Activated naive CD8-positive, alpha-beta T cell (primary cell): Measurements from ENCODE around the gene EPB41.
"Not testable (repeated sequence)": the region's sequence is repeated elsewhere in the genome, so short reads cannot be mapped to it uniquely, and the experiment has no call there.

ENCODE experiments used
- H3K27ac Mint-ChIP-seq: one replicate; pipeline ENCODE4 v1.8.0; 2021; ENCODE audit warnings: mixed read lengths
- H3K27me3 Mint-ChIP-seq: one replicate; pipeline ENCODE4 v1.8.0; 2021; ENCODE audit warnings: mixed read lengths
- H3K36me3 Mint-ChIP-seq: one replicate; pipeline ENCODE4 v1.8.0; 2021; ENCODE audit warnings: mixed read lengths
- H3K4me1 Mint-ChIP-seq: one replicate; pipeline ENCODE4 v1.8.0; 2021; ENCODE audit warnings: low read depth, mixed read lengths
- H3K4me3 Mint-ChIP-seq: one replicate; pipeline ENCODE4 v1.8.0; 2021; ENCODE audit warnings: mild to moderate bottlenecking, mixed read lengths
- H3K9me3 Mint-ChIP-seq: one replicate; pipeline ENCODE4 v1.8.0; 2021; ENCODE audit warnings: low read depth, mixed read lengths

EPB41 gene

GRCh38 chr1:29011775-29012174 is 97.4 kb downstream of the EPB41 start:
- no peak overlapping the region for H3K4me3 Mint-ChIP-seq
- no peaks in the 10 kb centered on the region for H3K9me3 Mint-ChIP-seq
- H3K27me3 Mint-ChIP-seq, result no peaks in the 10 kb centered on the region
- H3K36me3 Mint-ChIP-seq, result peaks cover 5% of the 10 kb centered on the region
- peaks cover 12% of the 10 kb centered on the region for H3K4me1 Mint-ChIP-seq
- H3K27ac Mint-ChIP-seq, result peak overlapping the region; percentile 51

DNA sequence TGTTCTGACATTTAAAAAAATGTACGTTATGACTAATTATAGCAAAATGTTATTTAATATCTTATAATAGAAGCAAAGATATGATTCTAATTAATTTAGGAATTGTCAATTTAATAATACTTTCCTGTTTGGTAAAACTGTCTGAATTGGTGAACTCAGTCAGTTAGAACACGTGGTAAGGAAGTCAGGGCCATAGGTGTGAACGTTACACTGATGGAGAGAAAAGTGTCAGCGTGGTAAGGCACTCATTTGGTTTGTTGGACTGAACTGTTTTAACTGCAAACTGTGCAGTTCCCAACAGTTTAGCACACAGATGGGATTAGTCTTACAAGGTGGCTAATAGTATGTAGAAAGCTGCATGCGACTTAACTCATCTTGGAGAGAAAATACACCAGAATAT is 102.9 kb downstream of the EPB41 start:
- Mint-ChIP-seq H3K27ac (no peak overlapping the region), H3K4me1 (peaks cover 1% of the 10 kb centered on the region), H3K36me3 (peaks cover 3% of the 10 kb centered on the region), H3K4me3 (no peak overlapping the region), H3K9me3 (no peaks in the 10 kb centered on the region), H3K27me3 (no peaks in the 10 kb centered on the region)

DNA sequence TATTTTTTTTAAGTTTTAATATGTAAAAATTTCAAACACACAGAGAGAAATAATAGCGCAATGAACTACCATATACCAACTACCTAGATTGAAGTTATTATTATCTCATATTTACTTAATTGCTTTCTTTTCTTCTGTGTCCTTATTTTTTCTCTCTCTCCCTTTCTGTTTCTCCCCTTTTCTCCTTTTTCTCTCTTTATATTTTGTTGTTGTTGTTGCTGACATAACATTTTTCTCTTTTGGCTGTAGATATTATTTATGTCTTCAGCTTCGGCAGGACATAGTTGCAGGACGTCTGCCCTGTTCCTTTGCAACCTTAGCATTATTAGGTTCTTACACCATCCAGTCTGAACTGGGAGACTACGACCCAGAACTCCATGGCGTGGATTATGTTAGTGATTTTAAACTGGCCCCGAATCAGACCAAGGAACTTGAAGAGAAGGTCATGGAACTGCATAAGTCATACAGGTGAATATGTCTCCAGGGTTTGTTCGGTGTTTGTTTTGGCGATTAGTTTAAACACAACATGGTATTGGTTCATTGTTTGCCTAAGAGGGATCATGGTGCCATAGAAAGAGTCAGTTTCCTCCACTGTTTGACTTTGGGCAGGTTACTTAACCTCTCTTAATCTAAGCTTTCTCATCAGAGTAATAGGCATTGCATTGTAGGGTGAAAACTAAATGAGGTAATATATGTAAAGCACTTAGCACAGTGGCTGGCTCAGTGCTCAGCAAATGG is 103.8 kb downstream of the EPB41 start:
- Mint-ChIP-seq H3K27ac (peak overlapping the region; percentile 55), H3K36me3 (peaks cover 3% of the 10 kb centered on the region), H3K27me3 (no peaks in the 10 kb centered on the region), H3K4me3 (no peak overlapping the region), H3K4me1 (peaks cover 1% of the 10 kb centered on the region), H3K9me3 (no peaks in the 10 kb centered on the region)

GRCh38 chr1:29022620-29023019 is 108.3 kb downstream of the EPB41 start:
- no peaks in the 10 kb centered on the region for H3K27me3 Mint-ChIP-seq

DNA sequence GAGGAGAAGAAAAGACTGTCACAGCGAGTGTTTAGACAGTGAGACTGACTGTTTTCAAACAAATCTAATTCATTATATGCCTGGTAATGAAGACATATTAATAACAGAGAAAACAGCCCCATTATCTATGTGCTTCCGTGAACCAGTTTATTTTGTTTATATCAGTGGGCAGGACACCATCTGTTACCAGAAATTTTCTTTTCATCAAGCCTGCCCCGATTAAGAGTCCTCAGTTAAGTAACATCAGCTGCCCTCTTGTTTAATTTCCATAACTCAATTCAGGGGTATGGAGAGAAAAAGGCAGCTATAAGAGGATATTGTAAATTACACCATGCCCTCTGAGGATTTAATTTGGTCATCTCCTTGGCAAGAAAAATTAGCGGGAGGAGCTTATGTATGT is 115.3 kb downstream of the EPB41 start:
- Mint-ChIP-seq H3K27me3 (no peaks in the 10 kb centered on the region), H3K4me3 (no peak overlapping the region), H3K36me3 (peaks cover 7% of the 10 kb centered on the region), H3K9me3 (no peaks in the 10 kb centered on the region), H3K4me1 (no peaks in the 10 kb centered on the region), H3K27ac (peak overlapping the region; percentile 22)

More at GRCh38 chr1:29022620-29023019, 108.3 kb downstream of the EPB41 start:
- no peak overlapping the region for H3K27ac Mint-ChIP-seq
- peaks cover 6% of the 10 kb centered on the region for H3K36me3 Mint-ChIP-seq
- H3K4me3 Mint-ChIP-seq, result no peak overlapping the region
- peaks cover 1% of the 10 kb centered on the region for H3K4me1 Mint-ChIP-seq
- H3K9me3 Mint-ChIP-seq, result no peaks in the 10 kb centered on the region

GRCh38 chr1:29032841-29033240 is 118.5 kb downstream of the EPB41 start:
- Mint-ChIP-seq H3K9me3 (no peaks in the 10 kb centered on the region), H3K4me1 (no peaks in the 10 kb centered on the region), H3K27ac (peak overlapping the region; percentile 23), H3K4me3 (no peak overlapping the region), H3K36me3 (peaks cover 7% of the 10 kb centered on the region), H3K27me3 (no peaks in the 10 kb centered on the region)

- Mint-ChIP-seq H3K4me3 (no peak overlapping the region), H3K4me1 (no peaks in the 10 kb centered on the region), H3K27me3 (no peaks in the 10 kb centered on the region), H3K9me3 (no peaks in the 10 kb centered on the region), H3K36me3 (peaks cover 7% of the 10 kb centered on the region), H3K27ac (no peak overlapping the region)
Measured at GRCh38 chr1:29033829-29034466, 119.6 kb downstream of the EPB41 start.

DNA sequence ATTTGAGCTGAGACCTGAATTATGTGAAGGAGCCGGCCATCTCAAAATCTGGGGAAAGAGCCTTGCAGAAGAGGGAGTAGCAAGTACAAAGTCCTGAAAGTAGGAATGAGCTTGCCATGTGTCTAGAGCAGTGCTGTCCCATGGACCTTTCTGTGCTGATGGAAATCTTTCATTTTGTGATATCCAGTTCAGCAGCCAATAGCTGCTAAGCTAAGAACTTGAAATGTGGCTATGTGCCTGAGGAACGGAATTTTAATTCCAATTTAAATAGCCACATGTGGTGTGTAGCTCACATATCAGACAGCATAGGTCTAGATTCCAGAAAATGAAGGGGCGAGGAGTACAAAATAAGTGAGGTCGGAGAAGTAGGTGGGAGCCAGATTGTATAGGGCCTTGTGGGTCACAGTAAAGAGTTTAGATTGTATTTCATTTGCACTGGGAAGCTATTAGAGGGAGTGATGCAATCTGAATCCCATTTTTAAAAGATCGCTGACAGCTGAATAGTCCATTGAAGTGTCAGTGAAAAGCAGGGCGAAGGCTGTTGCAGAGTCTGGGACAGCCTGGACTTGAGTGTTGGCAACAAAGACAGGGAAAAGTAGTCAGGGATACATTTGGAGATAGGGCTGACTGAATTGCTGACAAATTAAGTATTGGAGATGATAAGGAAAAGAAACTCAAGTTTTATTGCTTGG is 129.1 kb downstream of the EPB41 start:
- H3K9me3 Mint-ChIP-seq, result no peaks in the 10 kb centered on the region
- H3K27me3 Mint-ChIP-seq, result no peaks in the 10 kb centered on the region
- H3K4me3 Mint-ChIP-seq, result no peak overlapping the region
- peaks cover 17% of the 10 kb centered on the region for H3K36me3 Mint-ChIP-seq
- peak overlapping the region; percentile 95 for H3K27ac Mint-ChIP-seq
- H3K4me1 Mint-ChIP-seq, result peaks cover 20% of the 10 kb centered on the region

GRCh38 chr1:29044010-29044409 is 129.6 kb downstream of the EPB41 start:
- Mint-ChIP-seq H3K27ac (peak overlapping the region; percentile 95), H3K9me3 (no peaks in the 10 kb centered on the region), H3K36me3 (peaks cover 17% of the 10 kb centered on the region), H3K4me1 (peaks cover 20% of the 10 kb centered on the region), H3K27me3 (no peaks in the 10 kb centered on the region), H3K4me3 (no peak overlapping the region)

- H3K27ac Mint-ChIP-seq, H3K4me3 Mint-ChIP-seq, H3K27me3 Mint-ChIP-seq, H3K9me3 Mint-ChIP-seq: not testable (repeated sequence)
- peaks cover 18% of the 10 kb centered on the region for H3K4me1 Mint-ChIP-seq
- H3K36me3 Mint-ChIP-seq, result peaks cover 14% of the 10 kb centered on the region
Measured at GRCh38 chr1:29045663-29046062, 131.3 kb downstream of the EPB41 start.

GRCh38 chr1:29047142-29047541 is 132.8 kb downstream of the EPB41 start:
- no peaks in the 10 kb centered on the region for H3K27me3 Mint-ChIP-seq
- H3K4me1 Mint-ChIP-seq, result peaks cover 10% of the 10 kb centered on the region
- peaks cover 12% of the 10 kb centered on the region for H3K36me3 Mint-ChIP-seq
- H3K4me3 Mint-ChIP-seq, result no peak overlapping the region
- H3K27ac Mint-ChIP-seq, result peak overlapping the region; percentile 29
- H3K9me3 Mint-ChIP-seq, result no peaks in the 10 kb centered on the region

GRCh38 chr1:29050166-29050565 is 135.8 kb downstream of the EPB41 start:
- no peak overlapping the region for H3K4me3 Mint-ChIP-seq
- no peaks in the 10 kb centered on the region for H3K27me3 Mint-ChIP-seq
- peaks cover 4% of the 10 kb centered on the region for H3K4me1 Mint-ChIP-seq
- H3K9me3 Mint-ChIP-seq, result no peaks in the 10 kb centered on the region
- H3K36me3 Mint-ChIP-seq, result peaks cover 4% of the 10 kb centered on the region
- peak overlapping the region; percentile 61 for H3K27ac Mint-ChIP-seq

DNA sequence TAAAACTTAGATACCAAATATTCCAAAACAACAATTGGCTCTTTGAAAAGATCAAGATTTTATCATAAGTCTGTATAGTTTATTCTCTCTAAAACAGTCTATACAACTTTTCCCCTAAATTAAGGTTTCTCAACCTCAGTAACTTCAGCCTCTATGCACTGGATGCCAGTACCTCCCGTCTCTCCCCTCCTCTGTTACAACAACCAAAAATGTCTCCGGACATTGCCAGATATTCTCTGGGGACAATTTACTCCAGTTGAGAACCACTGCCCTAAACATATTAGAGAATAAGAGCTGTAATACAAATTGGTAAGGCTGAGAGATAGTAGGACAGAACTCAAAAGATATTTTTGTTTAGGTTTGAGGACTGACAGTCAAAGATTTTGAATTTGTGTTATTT is 137.7 kb downstream of the EPB41 start:
- H3K27ac Mint-ChIP-seq, result peak overlapping the region; percentile 18
- no peaks in the 10 kb centered on the region for H3K4me1 Mint-ChIP-seq
- peaks cover 2% of the 10 kb centered on the region for H3K36me3 Mint-ChIP-seq
- no peak overlapping the region for H3K4me3 Mint-ChIP-seq
- H3K27me3 Mint-ChIP-seq, result no peaks in the 10 kb centered on the region
- no peaks in the 10 kb centered on the region for H3K9me3 Mint-ChIP-seq

DNA sequence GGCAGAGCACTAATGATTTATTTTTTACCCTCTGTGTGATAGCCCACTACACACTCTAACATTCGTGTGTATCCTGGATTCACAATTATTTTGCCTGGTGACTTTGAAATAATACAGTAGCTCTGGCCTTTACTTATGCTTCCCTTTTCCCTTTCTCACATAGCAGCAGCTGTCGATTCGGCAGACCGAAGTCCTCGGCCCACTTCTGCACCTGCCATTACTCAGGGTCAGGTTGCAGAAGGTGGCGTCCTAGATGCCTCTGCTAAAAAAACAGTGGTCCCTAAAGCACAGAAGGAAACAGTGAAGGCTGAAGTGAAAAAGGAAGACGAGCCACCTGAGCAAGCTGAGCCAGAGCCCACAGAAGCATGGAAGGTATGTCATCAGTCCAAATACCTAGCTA is 138.6 kb downstream of the EPB41 start:
- no peak overlapping the region for H3K27ac Mint-ChIP-seq
- H3K9me3 Mint-ChIP-seq, result no peaks in the 10 kb centered on the region
- H3K36me3 Mint-ChIP-seq, result peaks cover 2% of the 10 kb centered on the region
- no peak overlapping the region for H3K4me3 Mint-ChIP-seq
- H3K4me1 Mint-ChIP-seq, result no peaks in the 10 kb centered on the region
- H3K27me3 Mint-ChIP-seq, result no peaks in the 10 kb centered on the region

- no peaks in the 10 kb centered on the region for H3K9me3 Mint-ChIP-seq
- no peaks in the 10 kb centered on the region for H3K27me3 Mint-ChIP-seq
- no peak overlapping the region for H3K4me3 Mint-ChIP-seq
- H3K36me3 Mint-ChIP-seq, result peaks cover 2% of the 10 kb centered on the region
- H3K27ac Mint-ChIP-seq, result peak overlapping the region; percentile 34
- peaks cover 8% of the 10 kb centered on the region for H3K4me1 Mint-ChIP-seq
Measured at GRCh38 chr1:29055160-29055559, 140.8 kb downstream of the EPB41 start.
